Measurements from ENCODE around the gene CCDC121. TPM values are rescaled to one million over a fixed set of nuclear protein-coding genes. Genes with fewer than 3 reads are reported as not detected.
A peak's percentile ranks its signal among the peaks of the same experiment; 100 is the strongest.

Gene CCDC121
- total and polyA plus RNA-seq, 10 of the 15 experiments (the other 5 are each of a cell fraction or from before 2014, with no cell fraction given) = 0.34 to 1.2 (median 0.63) TPM

- H3K79me2 ChIP-seq (ENCODE audit: control insufficient read depth, insufficient read depth, low read length) = peaks cover 55% of the 10 kb centered on the region
- no peaks in the 10 kb centered on the region for H3K36me3 ChIP-seq (ENCODE audit: control insufficient read depth in 2 of 2, insufficient read depth in 2 of 2, low read length in 1 of 2)
- TSS peak; percentile 76 for BruUV-seq (replicated peaks)
- H3K27ac ChIP-seq (ENCODE audit: control insufficient read depth, insufficient read depth) = peak overlapping the region; percentile 68
- H2AFZ ChIP-seq (ENCODE audit: control insufficient read depth, low read depth, low read length) = peak overlapping the region; percentile 76
- in situ Hi-C loops (cut with MboI) (no loop called here), intact Hi-C loops (cut with micrococcal nuclease; ENCODE audit: unreplicated experiment) (loop anchor here (5.0 to 10.0 kb wide), 2 partner anchors 44 to 179 kb away; partner anchors contain the start of genes CCDC121, GPN1 and PPM1G)
- FAIRE-seq (no peak), ATAC-seq (peak; percentile 7), DNase-seq (ENCODE audit: low read depth, low spot score) (no peak)
- POLR2A ChIA-PET = interaction anchor here (1.1 kb wide), 2 partner anchors 45 to 174 kb away, joined by 4 to 6 read pairs; partner anchors contain the start of genes CCDC121, GPN1 and PPM1G
- RAD21 ChIA-PET (ENCODE audit: unreplicated experiment) = interaction anchor here (1.1 kb wide), 1 partner anchor 45 kb away, joined by 4 read pairs; the partner anchor contains the start of genes CCDC121 and GPN1
- H3K4me3 ChIP-seq = peak overlapping the region; percentile 98
- no peaks in the 10 kb centered on the region for H3K27me3 ChIP-seq (replicated peaks in 1 of 2; ENCODE audit: control insufficient read depth in 2 of 2, insufficient read depth in 2 of 2, low read length in 1 of 2)
- H3K9ac ChIP-seq (ENCODE audit: control insufficient read depth, insufficient read depth, low read length) = peak overlapping the region; percentile 74
- TF ChIP-seq GATAD2B (conservative IDR thresholded peaks at IDR 0.05; ENCODE audit: low read depth) (no peak), RAD51 (IDR thresholded peaks at IDR 0.05) (no peak), NFXL1 (IDR thresholded peaks at IDR 0.05; ENCODE audit: borderline replicate concordance) (no peak), ZBTB4 (CRISPR knock-in tag; IDR thresholded peaks at IDR 0.05) (no peak), ZNF24 (IDR thresholded peaks at IDR 0.05) (peak; percentile 52; the same call in 1 of the 2 replicates), MEF2B (IDR thresholded peaks at IDR 0.05; ENCODE audit: partially characterized antibody, poor library complexity, severe bottlenecking) (no peak), SREBF1 (IDR thresholded peaks at IDR 0.05; ENCODE audit: low read length) (no peak), ZNF687 (IDR thresholded peaks at IDR 0.05) (no peak), IRF4 (IDR thresholded peaks at IDR 0.05; ENCODE audit: low read depth, low read length) (no peak), RUNX3 (IDR thresholded peaks at IDR 0.05; ENCODE audit: low read length) (peak; percentile 9; the same call in 1 of the 2 replicates), JUND (IDR thresholded peaks at IDR 0.05; ENCODE audit: low read depth, low read length) (no peak)
- peak overlapping the region; percentile 64 for H3K4me2 ChIP-seq (ENCODE audit: control insufficient read depth, insufficient read depth)
- H4K20me1 ChIP-seq (ENCODE audit: control insufficient read depth, insufficient read depth) = no peaks in the 10 kb centered on the region
- H3K4me1 ChIP-seq (ENCODE audit: control insufficient read depth, insufficient read depth, low read length) = 0 out of 2 replicates have a peak, but pooled peaks cover 3% of the 10 kb centered on the region
- SMC1A ChIA-PET (ENCODE audit: uncharacterized antibody, unreplicated experiment) = interaction anchor here (1.4 to 1.7 kb wide), 2 partner anchors 14 to 45 kb away, joined by 3 to 6 read pairs; partner anchors contain the start of genes CCDC121 and GPN1
- CTCF ChIA-PET = no interaction called here
- WGBS (ENCODE audit: insufficient coverage, insufficient replicate concordance, low lambda C conversion rate, missing lambda C conversion rate) = 2% methylated on average over 12 of the region's 12 CpGs
- H3K9me3 ChIP-seq (replicated peaks; ENCODE audit: control insufficient read depth, insufficient read depth, low read length) = peaks cover 2% of the 10 kb centered on the region; the same call in 2 of the 3 replicates
These were observed 45.4 kb downstream of the CCDC121 start for GRCh38 chr2:27583390-27583915.

Data from GM12878 (cell line).